A673 (cell line): ENCODE measurements around the gene TBCD.

ENCODE experiments used
- EZH2 ChIP-seq: fragments of 200-600 bp; sonication (generic); IDR thresholded peaks from 2 replicates; pipeline ENCODE4 v1.6.1; 2017; ENCODE audit warnings: borderline replicate concordance, low read depth, mild to moderate bottlenecking, mixed read lengths, antibody characterized with exemption, low read length; ENCODE audit not compliant: poor library complexity, severe bottlenecking
- TF ChIP-seq, protein P1 (sequence below): fragments of 300-800, 200-600 bp; sonication (generic); conservative IDR thresholded peaks from 2 replicates; pipeline ENCODE4 v1.5.1; 2017; ENCODE audit warnings: low read depth, mild to moderate bottlenecking, antibody characterized with exemption, low read length, moderate library complexity, mixed read lengths

DNA sequence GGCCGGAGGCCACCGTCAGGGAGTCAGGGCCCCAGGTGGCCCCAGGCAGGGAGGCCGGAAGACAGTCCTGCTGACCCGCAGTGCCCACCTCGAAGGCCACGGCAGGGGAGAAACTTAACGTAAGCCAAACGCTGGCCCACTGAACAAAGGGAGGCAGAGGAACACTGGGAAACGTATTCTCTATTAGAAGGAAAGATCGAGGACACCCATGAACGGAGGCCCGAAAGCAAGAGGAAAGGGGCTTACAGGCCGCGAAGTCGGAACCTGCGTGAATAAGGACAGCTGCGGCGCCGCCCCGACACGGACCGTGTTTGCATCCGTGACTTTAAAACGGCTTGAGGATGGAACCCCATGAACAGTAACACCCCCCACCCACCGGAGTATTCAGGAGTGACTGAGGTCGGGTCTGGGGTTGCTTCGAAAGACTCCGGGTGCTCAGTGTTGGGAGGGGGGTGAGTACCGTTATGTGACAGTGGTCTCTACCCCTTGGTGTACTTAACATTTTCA is 225.2 kb downstream of the TBCD start:
- TF ChIP-seq, protein P1, sequence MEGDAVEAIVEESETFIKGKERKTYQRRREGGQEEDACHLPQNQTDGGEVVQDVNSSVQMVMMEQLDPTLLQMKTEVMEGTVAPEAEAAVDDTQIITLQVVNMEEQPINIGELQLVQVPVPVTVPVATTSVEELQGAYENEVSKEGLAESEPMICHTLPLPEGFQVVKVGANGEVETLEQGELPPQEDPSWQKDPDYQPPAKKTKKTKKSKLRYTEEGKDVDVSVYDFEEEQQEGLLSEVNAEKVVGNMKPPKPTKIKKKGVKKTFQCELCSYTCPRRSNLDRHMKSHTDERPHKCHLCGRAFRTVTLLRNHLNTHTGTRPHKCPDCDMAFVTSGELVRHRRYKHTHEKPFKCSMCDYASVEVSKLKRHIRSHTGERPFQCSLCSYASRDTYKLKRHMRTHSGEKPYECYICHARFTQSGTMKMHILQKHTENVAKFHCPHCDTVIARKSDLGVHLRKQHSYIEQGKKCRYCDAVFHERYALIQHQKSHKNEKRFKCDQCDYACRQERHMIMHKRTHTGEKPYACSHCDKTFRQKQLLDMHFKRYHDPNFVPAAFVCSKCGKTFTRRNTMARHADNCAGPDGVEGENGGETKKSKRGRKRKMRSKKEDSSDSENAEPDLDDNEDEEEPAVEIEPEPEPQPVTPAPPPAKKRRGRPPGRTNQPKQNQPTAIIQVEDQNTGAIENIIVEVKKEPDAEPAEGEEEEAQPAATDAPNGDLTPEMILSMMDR, result no peak
- TF ChIP-seq EZH2, result no peak
